SKM-1 treated with dmso at 0.1 percent for 144 hours (cell line): ENCODE data around the gene CPNE5.
"Not testable (repeated sequence)": the region's sequence is repeated elsewhere in the genome, so short reads cannot be mapped to it uniquely, and the experiment has no call there.

Source experiments
- DNase-seq: peaks from one replicate; lab custom pipeline; 2025; ENCODE audit not compliant: unreplicated experiment; lab: John Stamatoyannopoulos, UW

Gene CPNE5

DNA sequence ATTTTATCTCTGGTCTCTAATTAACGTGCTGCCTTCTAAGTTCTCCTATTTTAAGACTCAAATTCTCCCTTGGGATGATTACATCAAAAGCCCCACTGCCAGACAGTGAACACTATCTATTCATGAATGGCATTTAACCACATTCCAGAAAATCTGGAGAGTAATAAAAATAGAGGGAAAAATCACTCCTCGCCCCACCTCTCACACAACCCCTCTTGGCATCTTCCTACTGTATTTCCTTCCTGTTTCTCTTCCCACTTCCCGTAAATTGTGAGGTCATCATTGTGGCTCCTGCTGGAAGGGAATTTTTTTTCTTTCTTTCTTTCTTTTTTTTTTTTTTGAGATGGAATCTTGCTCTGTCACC is 110.1 kb downstream of the CPNE5 start:
- DNase-seq, result no peak

DNA sequence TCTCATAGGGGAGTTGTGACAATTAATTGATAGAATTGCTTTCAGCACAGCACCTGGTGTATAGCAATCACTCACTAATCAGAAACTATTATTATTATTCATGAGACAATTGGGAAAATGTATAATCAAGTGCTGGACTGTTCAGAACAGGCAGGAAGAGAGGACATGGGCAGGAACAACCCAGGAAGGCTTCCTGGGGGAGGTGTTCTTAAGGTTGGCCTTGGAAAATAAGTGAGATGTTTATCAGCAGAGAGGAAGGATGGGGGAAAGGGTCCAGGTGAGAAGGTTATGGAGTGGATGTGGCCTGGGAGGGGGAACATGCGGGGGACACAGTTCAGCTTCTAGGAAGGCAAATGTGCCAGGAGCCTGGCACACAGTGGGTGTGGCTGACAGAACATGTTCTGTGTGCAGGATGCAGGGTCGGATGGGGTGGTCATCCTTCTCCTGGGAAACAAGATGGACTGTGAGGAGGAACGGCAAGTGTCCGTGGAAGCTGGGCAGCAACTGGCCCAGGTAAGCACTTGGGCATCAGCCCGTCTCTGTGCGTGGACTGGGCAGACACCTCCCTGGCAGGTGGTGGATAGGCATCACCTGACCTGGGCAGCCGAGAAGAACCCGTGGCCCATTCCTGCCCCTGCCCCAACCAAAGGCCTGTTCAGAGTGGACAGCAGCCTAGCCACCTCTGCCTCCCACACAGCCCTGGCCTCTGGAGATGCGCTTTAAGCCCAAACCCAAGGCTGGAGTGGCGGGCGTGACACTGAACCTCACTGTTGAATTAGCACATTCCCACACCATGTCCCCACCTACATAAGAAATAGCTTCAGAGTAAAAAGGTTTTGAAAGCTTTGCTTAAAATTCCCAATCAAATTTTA is 110.7 kb downstream of the CPNE5 start:
- DNase-seq, result no peak

- peak; percentile 94 for DNase-seq
Measured at GRCh38 chr6:36727505-36728021, 111.7 kb downstream of the CPNE5 start.

DNA sequence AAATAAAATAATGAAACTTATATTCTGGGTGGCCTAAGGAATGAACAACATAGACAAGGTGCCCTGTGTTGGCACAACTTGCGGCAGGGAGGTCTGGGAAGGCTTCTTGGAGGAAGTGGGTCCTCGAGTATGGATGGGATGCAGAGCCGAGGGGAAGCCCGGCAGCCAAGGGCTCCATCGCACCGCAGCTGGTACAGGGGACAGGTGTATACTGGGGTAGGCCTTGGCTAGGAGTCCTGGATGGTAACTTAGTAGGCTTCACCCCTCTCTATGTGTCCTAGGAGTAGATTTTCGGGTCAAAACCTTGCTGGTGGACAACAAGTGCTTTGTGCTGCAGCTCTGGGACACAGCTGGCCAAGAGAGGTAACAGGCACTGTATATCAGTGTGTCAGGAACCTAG is 113.7 kb downstream of the CPNE5 start:
- no peak for DNase-seq

DNA sequence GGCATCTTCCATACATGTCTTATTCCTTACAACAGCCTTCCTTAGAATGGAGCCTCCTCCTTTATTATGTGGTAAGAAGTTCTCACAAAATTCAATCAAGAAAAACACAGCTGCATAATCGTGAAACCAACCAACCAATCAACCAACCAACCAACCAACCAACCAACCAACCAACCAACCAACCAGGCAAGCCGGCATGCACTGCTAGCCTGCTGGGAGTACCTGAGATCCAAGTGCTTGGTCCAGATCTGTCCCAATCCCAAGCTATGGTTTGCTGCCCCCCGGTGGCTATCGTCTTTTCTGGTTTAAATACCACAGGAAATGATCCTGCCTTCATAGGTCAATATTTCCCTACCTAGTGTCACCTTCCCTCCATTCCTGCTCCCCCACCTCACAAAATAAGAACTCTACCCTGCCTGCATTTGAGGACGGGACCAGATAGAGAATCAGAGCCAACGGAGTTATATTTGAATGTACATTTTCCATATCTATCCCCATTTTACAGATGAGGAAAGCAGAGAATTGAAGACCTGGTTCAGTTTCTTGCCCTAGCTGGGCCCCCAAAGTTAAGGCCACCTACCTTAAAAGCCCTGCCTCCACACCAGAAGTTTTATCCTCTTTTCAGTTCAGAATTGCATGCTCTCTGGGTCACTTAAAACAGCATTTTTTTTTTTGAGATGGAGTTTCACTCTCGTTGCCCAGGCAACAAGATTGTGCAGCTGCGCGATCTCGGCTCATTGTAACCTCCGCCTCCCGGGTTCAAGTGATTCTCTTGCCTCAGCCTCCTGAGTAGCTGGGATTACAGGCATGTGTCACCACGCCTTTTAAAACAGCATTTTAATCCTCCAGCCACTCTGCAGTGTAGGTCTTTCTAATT is 114.5 kb downstream of the CPNE5 start:
- no peak for DNase-seq

- DNase-seq, result not testable (repeated sequence)
Measured at GRCh38 chr6:36723992-36724391, 115.3 kb downstream of the CPNE5 start.

DNA sequence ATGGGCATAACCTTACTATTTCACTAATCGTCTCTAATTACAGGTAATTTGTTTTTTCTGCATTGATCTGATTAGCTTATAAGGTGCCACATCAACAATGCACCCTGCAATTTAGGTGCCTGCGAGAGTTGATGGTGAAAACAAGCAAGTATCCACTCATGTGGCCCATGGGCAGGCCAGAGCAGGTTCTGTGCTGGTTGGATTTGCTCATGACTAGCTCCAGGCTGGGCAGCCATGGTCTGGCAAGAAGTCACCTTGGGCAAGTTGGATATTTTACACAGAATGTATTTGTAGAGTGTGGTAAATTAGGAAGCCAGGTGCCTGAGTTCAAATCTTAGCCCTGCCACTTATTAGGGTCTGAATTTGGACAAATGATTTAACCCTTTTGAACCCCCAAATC is 116.4 kb downstream of the CPNE5 start:
- DNase-seq, result no peak

DNA sequence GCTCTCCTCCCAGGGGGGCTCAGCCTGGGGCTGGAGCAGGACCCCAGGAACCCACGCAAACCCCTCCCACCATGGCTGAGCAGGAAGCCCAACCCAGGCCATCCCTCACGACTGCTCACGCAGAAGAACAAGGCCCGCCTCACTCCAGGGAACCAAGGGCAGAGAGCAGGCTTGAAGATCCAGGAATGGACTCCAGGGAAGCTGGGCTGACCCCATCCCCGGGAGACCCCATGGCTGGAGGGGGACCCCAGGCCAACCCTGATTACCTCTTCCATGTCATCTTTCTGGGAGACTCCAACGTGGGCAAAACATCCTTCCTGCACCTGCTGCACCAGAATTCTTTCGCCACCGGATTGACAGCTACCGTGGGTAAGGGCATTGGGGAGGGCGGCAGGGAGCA is 116.9 kb downstream of the CPNE5 start:
- DNase-seq, result no peak

- no peak for DNase-seq
Measured at GRCh38 chr6:36721369-36722140, 117.7 kb downstream of the CPNE5 start.

- no peak for DNase-seq
Measured at GRCh38 chr6:36720251-36721141, 118.7 kb downstream of the CPNE5 start.

DNA sequence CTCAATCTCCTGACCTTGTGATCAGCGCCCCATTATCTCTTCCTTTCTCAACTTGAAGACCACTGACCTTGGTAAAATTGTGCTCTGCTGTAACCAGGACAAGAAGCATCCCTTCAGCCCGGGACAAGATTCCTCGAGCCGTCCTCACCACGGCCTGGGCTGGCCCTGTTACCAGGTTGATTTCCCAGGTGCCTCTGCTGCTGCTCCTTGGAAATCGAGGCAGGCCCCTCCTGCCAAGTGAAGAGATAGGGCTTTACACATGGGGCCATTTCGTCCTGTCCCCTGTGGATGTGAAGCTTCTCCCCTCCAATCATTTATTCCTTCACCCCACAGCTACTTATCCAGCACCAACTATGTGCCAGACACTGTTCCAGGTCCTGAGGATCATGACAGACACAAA is 120.1 kb downstream of the CPNE5 start:
- no peak for DNase-seq

DNA sequence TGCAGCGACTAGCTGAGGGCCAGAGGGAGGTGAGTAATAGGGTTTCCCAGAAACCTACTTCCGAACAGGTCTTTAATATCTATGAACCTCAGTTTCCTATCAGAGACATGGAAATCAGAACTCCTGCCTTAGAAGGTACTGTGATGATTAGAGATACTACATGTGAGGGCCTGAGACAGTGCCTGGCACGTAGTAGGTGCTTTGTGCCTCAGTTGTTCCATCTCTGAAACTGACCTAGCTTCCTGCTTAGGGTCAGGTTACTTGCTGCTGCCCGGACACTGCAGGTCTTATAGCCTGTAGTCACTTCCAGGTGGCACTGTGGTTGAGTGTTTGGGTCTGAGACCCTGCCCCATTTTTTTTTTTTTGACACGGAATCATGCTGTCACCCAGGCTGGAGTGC is 120.7 kb downstream of the CPNE5 start:
- DNase-seq, result no peak

DNA sequence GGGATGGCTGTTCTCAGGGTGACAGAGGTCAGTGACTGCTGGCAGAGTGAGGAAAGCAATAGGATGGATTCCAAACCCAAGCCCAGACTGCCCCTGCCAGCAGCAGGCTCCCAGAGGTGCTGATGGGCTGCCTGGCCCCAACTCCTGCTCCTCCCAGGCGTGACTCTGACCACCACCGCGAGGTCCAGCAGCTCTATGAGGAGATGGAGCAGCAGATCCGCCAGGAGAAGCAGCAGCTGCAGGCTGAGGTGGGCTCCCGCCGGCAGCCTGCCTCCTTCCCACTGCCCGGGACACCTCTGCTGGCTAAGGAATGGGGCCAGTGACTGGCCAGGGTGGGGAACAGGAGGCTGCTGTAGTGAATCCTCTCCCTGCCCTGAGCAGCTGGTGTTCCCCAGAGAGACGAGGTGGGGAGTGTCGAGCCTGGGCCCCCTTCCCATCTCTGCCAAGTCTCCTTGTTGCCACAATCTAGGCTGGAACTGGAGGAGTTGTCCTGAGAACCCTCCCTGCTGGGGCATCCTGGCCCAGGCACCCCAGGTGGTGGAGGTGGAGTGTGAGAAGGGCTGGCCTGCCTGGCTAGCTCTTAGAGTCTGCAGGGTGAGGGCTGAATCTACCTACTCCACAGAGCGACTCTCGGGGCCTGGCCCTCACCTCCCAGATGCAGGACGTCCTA is 121.2 kb downstream of the CPNE5 start:
- no peak for DNase-seq

DNA sequence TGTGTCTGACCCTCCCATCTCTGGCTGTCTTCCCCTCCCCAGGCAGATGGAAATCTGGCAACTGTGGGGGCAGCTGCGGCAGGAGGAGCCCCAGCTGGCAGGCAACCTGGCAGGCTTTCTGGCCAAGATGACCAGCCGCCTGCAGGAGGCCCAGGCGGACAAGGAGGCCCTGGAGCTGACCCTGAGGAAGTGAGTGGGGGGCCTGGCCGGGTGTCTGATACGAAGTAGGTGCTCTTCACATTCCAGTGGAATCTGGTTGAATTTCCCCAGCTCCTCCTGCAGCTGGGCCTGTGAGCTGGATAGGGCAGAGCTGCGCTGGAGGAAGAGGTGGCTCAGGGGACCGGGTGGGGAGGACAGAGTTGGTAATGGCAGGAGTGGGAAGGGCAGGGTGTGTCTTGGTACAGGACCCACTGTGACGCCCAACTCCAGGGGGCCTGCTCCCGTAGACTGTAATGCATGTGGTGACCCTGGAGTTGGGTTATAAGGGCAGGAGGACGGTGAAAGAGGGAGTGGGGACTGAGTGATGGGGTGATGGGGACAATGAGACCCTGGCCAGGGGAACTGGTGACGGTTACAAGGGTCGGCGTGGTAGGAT is 121.9 kb downstream of the CPNE5 start:
- no peak for DNase-seq

DNA sequence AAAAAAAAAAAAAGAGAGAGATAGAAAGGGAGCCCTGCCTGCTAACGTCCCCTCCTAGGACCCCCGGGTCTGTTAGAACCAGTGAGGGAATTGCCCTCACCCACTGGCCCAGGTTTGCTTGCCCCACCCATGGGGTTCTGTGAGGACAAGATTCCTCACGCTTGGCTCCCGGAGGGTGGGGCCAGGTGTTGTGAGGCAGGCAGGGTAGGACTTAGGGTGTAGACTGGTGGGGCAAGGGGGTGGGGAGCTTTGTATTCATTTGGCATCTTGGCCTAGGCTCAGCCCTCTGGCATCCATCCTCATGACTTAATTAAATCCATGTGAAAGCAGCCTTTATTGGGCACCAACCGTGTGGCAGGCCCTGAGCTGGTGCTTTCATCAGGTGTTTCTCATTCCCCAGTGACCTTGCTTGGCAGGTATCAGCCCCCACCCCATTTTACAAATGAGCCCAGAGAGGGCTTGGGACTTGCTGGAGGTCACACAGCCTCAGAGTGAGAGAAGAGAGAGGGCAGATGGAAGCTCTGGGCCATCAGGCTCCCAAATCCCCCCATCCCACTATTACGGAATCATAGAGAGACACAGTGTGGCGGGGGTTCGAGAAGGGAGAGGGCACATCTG is 122.7 kb downstream of the CPNE5 start:
- DNase-seq, result no peak

GRCh38 chr6:36715469-36715868 is 123.8 kb downstream of the CPNE5 start:
- no peak for DNase-seq

DNA sequence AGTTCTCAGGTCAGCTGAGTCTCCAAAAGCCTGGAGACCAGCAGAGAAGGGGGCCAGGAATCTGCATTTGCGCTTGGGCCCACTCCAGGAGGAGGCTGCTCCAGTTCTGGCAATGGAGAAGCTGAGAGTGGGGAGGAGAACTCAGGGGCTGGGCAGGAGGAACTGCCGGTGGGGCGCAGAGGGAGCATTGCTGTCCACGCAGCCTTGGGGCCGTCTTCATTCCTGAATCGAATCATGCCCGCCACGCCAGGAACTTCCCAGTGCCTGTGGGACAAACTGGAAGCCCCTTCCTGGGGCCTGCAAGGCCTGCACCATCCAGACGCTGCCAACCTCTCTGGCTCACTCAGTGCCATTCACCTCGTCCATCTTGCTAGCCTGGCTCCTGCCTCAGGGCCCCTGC is 124.7 kb downstream of the CPNE5 start:
- no peak for DNase-seq

- no peak for DNase-seq
Measured at GRCh38 chr6:36713846-36714245, 125.4 kb downstream of the CPNE5 start.

GRCh38 chr6:36712816-36713215 is 126.4 kb downstream of the CPNE5 start:
- DNase-seq, result no peak
